Activated naive CD8-positive, alpha-beta T cell (primary cell): ENCODE results near the gene MMP7.
"Not testable (repeated sequence)": the region's sequence is repeated elsewhere in the genome, so short reads cannot be mapped to it uniquely, and the experiment has no call there.

Source experiments
- H3K27ac Mint-ChIP-seq: one replicate; pipeline ENCODE4 v1.8.0; 2021; ENCODE audit warnings: mixed read lengths
- H3K27me3 Mint-ChIP-seq: one replicate; pipeline ENCODE4 v1.8.0; 2021; ENCODE audit warnings: mixed read lengths
- H3K36me3 Mint-ChIP-seq: one replicate; pipeline ENCODE4 v1.8.0; 2021; ENCODE audit warnings: mixed read lengths
- H3K4me1 Mint-ChIP-seq: one replicate; pipeline ENCODE4 v1.8.0; 2021; ENCODE audit warnings: low read depth, mixed read lengths
- H3K4me3 Mint-ChIP-seq: one replicate; pipeline ENCODE4 v1.8.0; 2021; ENCODE audit warnings: mild to moderate bottlenecking, mixed read lengths
- H3K9me3 Mint-ChIP-seq: one replicate; pipeline ENCODE4 v1.8.0; 2021; ENCODE audit warnings: low read depth, mixed read lengths

MMP7 gene

DNA sequence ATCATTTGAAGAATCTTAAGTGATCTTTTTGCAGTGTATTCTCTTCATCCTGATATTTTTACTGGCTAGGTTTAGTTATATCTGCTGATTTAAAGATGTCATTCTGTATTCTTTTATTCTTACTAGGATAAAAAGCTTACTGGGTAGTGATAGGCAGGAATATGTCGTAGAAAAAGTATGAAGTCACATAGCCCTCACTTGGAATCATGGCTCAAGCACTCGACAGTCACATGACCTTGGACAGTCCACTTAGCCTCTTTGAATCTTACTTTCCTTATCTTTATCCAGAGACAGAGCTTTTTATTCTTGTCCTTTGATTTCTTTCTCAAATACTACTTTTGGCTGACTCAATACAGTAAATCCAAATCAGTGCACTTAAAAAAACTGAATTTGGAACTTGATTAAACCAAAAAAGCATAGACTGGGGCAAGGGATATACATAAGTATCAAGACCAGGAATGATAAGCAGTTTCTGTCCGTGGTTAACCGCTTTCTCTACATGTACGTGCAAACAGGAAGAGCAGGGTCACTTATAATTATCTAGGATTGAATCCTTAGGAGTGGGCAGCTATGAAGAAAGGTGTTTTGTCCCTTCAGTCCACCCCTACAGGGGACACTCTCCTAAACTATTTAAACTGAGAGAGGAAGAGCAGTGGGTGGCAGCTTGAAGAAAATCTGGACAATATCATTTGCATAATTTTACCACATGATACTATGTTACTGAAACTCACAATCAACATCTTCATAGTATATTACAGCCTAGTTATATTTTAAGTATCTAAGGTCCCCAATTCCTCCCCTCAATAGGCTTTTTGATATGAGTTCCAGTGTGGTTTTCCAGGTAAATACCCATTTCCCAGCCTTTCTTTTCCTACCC, 8.0 kb downstream of the MMP7 start:
- H3K36me3 Mint-ChIP-seq: no peaks in the 10 kb centered on the region
- peaks cover 3% of the 10 kb centered on the region for H3K4me1 Mint-ChIP-seq
- peaks cover 15% of the 10 kb centered on the region for H3K27me3 Mint-ChIP-seq
- no peak overlapping the region for H3K27ac Mint-ChIP-seq
- no peak overlapping the region for H3K4me3 Mint-ChIP-seq
- H3K9me3 Mint-ChIP-seq: no peaks in the 10 kb centered on the region

DNA sequence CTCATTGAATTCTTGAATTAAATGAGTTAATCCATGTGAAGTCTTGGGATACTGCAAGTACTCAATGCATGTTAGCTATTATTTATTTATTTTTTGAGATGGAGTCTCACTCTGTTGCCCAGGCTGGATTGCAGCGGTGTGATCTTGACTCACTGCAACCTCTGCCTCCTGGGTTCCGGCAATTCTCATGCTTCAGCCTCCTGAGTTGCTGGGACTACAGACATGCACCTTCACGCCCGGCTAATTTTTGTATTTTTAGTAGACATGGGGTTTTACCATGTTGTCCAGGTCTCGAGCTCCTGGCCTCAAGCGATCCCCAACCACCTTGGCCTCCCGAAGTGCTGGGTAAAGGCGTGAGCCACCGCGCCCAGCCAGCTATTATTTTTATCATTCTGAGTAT, 9.4 kb downstream of the MMP7 start:
- H3K4me3 Mint-ChIP-seq: no peak overlapping the region
- H3K27ac Mint-ChIP-seq: no peak overlapping the region

DNA sequence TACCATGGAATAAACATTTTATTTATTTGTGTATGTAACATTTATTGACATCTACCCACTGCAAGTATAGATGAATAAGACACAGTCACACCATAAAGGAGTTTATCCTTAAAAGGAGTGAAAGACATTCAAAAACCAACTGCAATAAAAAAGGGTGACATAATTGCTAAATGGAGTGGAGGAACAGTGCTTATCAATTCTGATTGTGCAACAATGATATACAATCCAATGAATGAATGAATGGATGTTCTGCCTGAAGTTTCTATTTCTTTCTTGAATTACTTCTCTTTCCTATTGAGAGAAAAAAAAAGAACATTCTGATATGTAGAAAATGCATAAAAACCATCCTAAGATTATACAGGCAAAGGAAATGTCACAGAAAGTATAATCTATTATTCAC, 10.0 kb downstream of the MMP7 start:
- H3K4me1 Mint-ChIP-seq: no peaks in the 10 kb centered on the region
- no peak overlapping the region for H3K27ac Mint-ChIP-seq
- peaks cover 4% of the 10 kb centered on the region for H3K36me3 Mint-ChIP-seq
- H3K9me3 Mint-ChIP-seq: no peaks in the 10 kb centered on the region
- H3K4me3 Mint-ChIP-seq: no peak overlapping the region
- peaks cover 15% of the 10 kb centered on the region for H3K27me3 Mint-ChIP-seq

More for the DNA sequence above, 9.4 kb downstream of the MMP7 start:
- Mint-ChIP-seq H3K27me3 (peaks cover 15% of the 10 kb centered on the region), H3K9me3 (no peaks in the 10 kb centered on the region), H3K36me3 (peaks cover 4% of the 10 kb centered on the region), H3K4me1 (no peaks in the 10 kb centered on the region)

DNA sequence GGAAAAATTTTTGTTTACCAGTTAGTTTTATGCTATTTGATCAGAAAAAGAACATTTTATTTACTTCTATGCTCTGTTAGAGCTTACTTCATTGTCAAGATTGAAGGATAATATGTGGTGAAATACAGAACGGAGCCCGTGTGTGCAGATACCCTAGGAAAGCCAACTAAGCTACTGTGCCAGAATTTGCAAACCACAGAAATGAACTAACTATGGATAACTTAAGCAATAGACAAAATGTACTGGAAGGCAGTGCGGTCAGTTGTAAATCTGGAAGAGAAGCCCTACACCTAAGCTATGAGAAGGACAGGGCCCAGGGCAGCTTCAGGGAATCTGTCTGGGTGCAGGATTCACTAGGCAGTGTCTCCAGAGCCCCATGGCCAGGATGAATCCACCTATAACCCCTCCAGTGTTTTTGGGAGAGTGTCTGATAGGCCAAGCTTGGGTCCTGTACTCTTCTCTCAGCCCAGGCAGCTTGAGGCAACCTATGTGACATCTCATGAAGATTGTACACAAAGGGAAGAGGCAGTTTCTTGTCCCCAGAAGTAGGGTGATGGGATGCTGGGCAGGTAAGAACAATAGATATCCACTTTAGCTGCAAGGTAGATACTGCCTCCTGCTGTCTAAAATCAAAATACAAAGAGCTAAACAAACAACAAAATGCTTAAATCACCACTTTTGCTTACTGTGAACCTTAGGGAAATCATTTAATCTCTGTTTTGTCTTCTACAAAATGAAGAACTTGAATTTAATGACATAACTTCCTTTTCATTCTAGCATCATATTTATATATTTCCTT, 12.1 kb downstream of the MMP7 start:
- H3K27ac Mint-ChIP-seq: no peak overlapping the region
- H3K4me3 Mint-ChIP-seq: no peak overlapping the region
- H3K4me1 Mint-ChIP-seq: no peaks in the 10 kb centered on the region
- H3K9me3 Mint-ChIP-seq: no peaks in the 10 kb centered on the region
- H3K27me3 Mint-ChIP-seq: peaks cover 15% of the 10 kb centered on the region
- peaks cover 4% of the 10 kb centered on the region for H3K36me3 Mint-ChIP-seq

DNA sequence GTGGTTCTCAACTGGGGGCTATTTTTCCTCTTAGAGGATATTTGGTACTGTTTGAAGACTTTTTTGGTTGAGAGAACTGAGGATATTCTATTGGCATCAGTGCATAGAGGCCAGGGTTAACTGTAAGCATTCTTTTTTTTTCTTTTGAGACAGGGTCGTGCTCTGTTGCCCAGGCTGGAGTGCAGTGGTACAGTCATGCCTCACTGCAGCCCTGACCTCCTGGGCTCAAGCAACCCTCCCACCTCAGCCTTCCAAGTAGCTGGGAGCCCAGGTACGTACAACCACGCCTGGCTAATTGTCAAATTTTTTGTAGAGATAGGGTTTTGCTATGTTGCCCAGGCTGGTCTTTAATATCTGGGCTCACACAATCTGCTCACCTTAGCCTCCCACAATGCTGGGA, 12.9 kb downstream of the MMP7 start:
- Mint-ChIP-seq H3K27ac (no peak overlapping the region), H3K4me1 (no peaks in the 10 kb centered on the region), H3K36me3 (peaks cover 4% of the 10 kb centered on the region), H3K9me3 (no peaks in the 10 kb centered on the region), H3K4me3 (no peak overlapping the region), H3K27me3 (peaks cover 14% of the 10 kb centered on the region)

DNA sequence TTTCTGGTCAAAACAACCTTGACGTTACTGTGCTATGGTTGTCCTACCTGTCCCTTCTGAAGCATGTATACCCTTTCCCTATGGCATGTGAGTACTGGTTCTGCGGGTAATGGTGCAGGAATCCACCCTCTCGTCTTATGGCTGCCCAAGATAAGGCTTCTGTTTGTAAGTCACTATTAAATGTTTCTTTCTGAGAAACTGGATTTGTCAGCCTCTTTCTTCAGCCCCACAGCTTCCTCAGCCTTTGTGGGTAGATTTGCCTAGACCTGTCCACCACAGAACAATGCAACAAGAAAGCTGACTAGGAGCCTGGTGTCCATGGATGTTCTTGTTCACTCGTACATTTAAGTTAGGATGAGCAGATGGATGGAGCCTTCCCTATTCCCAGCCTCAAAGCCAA, 14.4 kb downstream of the MMP7 start:
- Mint-ChIP-seq H3K27ac (no peak overlapping the region), H3K27me3 (peaks cover 8% of the 10 kb centered on the region), H3K36me3 (peaks cover 4% of the 10 kb centered on the region), H3K4me3 (no peak overlapping the region), H3K4me1 (no peaks in the 10 kb centered on the region), H3K9me3 (no peaks in the 10 kb centered on the region)

DNA sequence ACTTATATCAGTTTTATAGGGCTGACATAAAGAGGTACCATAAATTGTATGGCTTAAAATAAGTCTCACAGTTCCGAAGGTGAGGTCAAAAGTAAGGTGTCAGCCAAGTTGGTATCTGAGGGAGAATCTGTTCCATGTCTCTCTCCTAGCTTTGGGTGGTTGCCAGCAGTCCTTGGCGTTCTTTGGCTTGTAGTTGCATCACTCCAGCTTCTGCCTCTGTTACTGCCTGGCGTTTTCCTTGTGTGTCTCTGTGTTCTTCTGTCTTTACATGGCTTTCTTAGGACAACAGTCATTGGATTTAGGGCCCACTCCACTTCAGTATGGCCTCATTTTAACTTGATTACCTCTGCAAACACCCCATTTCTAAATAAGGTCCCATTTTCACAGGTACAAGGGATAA, 16.7 kb downstream of the MMP7 start:
- Mint-ChIP-seq H3K27me3 (no peaks in the 10 kb centered on the region), H3K9me3 (no peaks in the 10 kb centered on the region), H3K36me3 (peaks cover 4% of the 10 kb centered on the region), H3K27ac (no peak overlapping the region), H3K4me1 (no peaks in the 10 kb centered on the region), H3K4me3 (no peak overlapping the region)

DNA sequence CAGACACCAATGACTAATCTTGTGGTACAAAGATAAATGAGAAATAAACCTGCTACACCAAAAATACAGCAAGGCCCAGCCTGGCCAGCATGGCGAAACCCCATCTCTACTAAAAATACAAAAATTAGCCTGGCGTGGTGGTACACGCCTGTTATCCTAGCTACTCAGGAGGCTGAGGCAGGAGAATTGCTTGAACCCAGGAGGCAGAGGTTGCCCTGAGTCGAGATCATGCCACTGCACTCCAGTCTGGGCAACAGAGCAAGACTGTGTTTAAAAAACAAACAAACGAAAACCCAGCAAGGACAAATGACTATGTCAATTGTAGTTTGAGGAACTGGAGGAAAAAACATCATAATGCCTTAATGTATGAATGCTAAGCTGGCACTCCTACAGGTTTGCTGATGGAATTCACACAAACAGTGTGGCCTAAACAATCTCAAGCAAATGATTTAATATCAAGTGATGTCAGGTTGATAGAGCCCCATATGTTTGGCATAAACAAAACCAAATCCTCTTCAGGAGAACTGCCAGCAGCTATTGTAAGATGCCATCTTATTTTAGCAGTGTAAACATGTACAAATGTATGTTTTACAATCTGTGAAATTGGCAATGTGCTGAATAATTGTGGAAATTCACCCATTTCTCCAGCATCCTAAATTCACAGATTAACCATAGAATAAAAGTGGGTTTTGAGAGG, 20.0 kb downstream of the MMP7 start:
- H3K36me3 Mint-ChIP-seq: no peaks in the 10 kb centered on the region
- no peak overlapping the region for H3K27ac Mint-ChIP-seq
- H3K4me1 Mint-ChIP-seq: no peaks in the 10 kb centered on the region

DNA sequence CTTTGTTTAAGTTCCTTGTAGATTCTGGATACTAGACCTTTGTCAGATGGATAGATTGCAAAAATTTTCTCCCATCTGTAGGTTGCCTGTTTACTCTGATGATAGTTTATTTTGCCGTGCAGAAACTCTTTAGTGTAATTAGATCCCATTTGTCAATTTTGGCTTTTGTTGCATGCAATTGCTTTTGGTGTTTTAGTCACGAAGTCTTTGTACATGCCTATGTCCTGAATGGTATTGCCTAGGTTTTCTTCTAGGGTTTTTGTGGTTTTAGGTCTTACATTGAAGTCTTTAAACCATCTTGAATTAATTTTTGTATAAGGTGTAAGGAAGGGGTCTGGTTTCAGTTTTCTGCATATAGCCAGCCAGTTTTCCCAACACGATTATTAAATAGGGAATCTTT, 27.7 kb downstream of the MMP7 start:
- not testable (repeated sequence) for H3K27me3 Mint-ChIP-seq, H3K36me3 Mint-ChIP-seq, H3K4me3 Mint-ChIP-seq, H3K9me3 Mint-ChIP-seq, H3K4me1 Mint-ChIP-seq, H3K27ac Mint-ChIP-seq

More for the DNA sequence above, 20.0 kb downstream of the MMP7 start:
- Mint-ChIP-seq H3K9me3 (no peaks in the 10 kb centered on the region), H3K27me3 (peaks cover 2% of the 10 kb centered on the region), H3K4me3 (no peak overlapping the region)

DNA sequence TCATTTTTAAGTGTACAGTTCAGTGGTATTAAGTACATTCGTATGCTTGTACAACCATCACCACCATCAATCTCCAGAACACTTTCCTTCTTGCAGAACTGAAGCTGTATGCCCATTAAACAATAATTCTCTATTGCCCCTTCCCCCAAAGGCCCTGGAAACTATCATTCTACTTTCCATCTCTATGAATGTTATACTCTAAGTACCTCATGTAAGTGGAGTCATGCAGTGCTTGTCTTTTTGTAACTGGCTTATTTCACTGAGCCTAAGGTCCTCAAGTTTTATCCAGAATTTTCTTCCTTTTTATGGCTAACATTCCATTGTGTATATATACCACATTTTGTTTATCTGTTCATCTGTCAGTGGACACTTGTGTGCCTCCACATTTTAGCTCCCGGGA, 29.7 kb downstream of the MMP7 start:
- H3K4me3 Mint-ChIP-seq: no peak overlapping the region
- H3K4me1 Mint-ChIP-seq: no peaks in the 10 kb centered on the region
- H3K36me3 Mint-ChIP-seq: no peaks in the 10 kb centered on the region
- H3K9me3 Mint-ChIP-seq: no peaks in the 10 kb centered on the region
- peaks cover 1% of the 10 kb centered on the region for H3K27me3 Mint-ChIP-seq
- H3K27ac Mint-ChIP-seq: no peak overlapping the region

DNA sequence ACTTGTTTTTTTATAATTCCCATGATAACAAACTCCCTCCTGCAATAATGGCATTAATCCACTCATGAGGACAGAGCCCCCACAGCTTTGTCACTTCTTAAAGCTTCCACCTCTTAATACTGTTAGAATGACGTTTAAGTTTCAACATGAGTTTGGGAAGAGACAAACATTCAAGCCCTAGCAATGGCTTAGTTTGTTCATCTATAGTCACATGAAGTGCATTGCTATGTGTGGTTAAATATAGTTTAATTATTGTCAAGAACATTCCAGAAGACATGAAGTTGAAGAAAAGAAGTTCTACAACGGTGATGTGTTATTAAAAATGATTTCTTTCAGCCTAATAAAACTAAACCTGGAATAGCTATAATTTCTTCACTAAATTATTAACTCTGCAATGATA, 30.6 kb downstream of the MMP7 start:
- peaks cover 1% of the 10 kb centered on the region for H3K27me3 Mint-ChIP-seq
- no peak overlapping the region for H3K4me3 Mint-ChIP-seq
- peaks cover 4% of the 10 kb centered on the region for H3K4me1 Mint-ChIP-seq
- no peak overlapping the region for H3K27ac Mint-ChIP-seq
- H3K36me3 Mint-ChIP-seq: no peaks in the 10 kb centered on the region
- no peaks in the 10 kb centered on the region for H3K9me3 Mint-ChIP-seq

DNA sequence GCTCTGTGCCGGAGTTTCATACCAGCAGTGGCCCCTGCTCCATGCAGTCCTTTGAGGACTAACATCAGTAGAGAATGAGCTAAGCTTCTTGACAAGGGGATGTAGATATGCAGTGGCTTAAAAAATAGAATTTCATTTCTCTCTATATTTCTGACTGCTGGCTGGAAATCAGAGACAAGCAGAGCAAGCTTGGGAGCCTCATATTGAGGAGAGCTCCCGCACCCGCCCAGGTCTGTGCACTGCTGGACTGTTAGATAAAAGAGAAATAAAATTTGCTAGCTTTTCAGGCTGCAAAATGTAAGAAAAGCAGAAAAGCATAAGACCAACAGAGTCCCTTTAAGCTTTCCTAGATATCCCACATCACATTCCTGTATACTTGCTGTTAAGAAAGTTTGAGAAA, 31.4 kb downstream of the MMP7 start:
- peaks cover 6% of the 10 kb centered on the region for H3K4me1 Mint-ChIP-seq
- no peak overlapping the region for H3K27ac Mint-ChIP-seq
- H3K9me3 Mint-ChIP-seq: no peaks in the 10 kb centered on the region
- H3K4me3 Mint-ChIP-seq: no peak overlapping the region
- H3K27me3 Mint-ChIP-seq: peaks cover 1% of the 10 kb centered on the region
- H3K36me3 Mint-ChIP-seq: no peaks in the 10 kb centered on the region

DNA sequence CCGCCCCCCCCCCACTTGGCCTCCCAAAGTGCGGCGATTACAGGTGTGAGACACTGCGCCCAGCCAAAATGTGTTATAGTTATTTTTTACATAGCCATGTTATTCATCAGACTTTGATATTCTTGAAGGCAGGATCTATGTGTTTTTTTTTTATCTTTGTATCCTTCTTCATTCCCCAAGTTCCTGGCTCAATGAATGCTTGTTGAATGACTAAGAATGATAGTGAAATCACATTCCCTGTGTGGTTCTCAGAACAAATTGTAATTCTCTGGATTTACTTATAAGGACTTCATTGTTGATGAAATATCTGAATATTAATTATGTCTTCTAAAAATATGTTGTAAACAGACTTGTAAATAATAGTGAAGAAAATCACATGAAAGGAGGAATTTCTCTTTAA, 33.5 kb downstream of the MMP7 start:
- no peak overlapping the region for H3K27ac Mint-ChIP-seq
- no peak overlapping the region for H3K4me3 Mint-ChIP-seq
- H3K36me3 Mint-ChIP-seq: no peaks in the 10 kb centered on the region
- H3K9me3 Mint-ChIP-seq: no peaks in the 10 kb centered on the region
- peaks cover 10% of the 10 kb centered on the region for H3K4me1 Mint-ChIP-seq
- H3K27me3 Mint-ChIP-seq: peaks cover 1% of the 10 kb centered on the region

DNA sequence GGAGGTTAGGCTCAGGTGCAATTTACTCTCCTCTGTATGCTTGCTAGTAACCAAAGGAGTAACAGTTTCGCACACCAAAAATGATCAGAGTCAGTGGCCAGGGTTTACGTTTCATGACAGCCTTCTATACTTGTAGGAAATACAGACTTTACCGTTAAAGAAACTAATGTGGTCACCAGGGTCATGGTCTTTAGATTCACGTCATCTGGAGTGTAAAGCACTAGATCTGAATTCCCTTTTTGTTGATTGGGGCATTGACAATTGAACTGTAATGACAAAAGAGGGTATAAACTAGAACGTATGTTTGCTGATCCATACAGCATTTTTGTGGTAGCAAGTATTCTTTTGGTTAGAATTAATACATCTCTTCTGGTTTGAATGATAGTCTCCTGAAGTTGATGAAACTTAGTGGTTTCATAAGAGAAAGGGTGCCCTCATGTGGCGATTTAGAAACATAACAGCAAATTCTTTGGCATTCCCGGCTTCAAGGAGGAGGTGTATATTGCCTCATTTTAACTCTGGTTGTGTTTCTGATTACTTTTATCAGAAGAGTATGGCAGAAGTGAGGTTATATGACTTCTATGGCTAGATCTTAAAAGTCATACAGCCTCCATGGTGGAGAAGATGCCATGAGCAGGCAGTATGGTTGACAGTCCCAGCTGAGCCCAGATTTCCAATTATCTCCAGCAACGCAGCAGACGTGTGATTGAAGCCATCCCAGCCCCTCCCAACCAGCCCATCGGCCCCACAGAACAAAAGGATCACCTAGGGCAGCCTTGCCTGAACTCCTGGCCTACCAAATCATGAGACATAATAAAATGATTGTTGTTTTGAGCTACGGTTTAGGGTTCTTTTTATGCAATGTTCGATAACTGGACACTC, 35.1 kb downstream of the MMP7 start:
- Mint-ChIP-seq H3K4me3 (no peak overlapping the region), H3K4me1 (peaks cover 12% of the 10 kb centered on the region), H3K27ac (no peak overlapping the region), H3K9me3 (no peaks in the 10 kb centered on the region), H3K36me3 (no peaks in the 10 kb centered on the region), H3K27me3 (peaks cover 1% of the 10 kb centered on the region)
